GM12873 (cell line): ENCODE results near the gene SNRPA.

Experiments
- CTCF ChIP-seq: IDR thresholded peaks from 2 replicates; pipeline ENCODE4 v1.5.1; 2012; ENCODE audit warnings: low read depth, mild to moderate bottlenecking, moderate library complexity, low read length, control low read depth; ENCODE audit not compliant: insufficient read depth; ENCODE audit errors: missing control alignments

SNRPA gene

GRCh38 chr19:40744554-40745401 lies 6.2 kb upstream of the SNRPA start:
- no peak for TF ChIP-seq CTCF

GRCh38 chr19:40745402-40745780 lies 5.6 kb upstream of the SNRPA start:
- no peak for TF ChIP-seq CTCF

- no peak for TF ChIP-seq CTCF
Observed at GRCh38 chr19:40747536-40747935, 3.5 kb upstream of the SNRPA start.

- no peak for TF ChIP-seq CTCF
Observed at GRCh38 chr19:40750058-40750873, 737 bp upstream of the SNRPA start, which contains the start of gene ACTMAP. Gene ACTMAP, minus strand, starts transcription at chr19:40750477. Its CDS starts 674 bp downstream, at chr19:40749803.

GRCh38 chr19:40752257-40752781 lies 1.3 kb downstream of the SNRPA start:
- TF ChIP-seq CTCF = no peak

- no peak for TF ChIP-seq CTCF
Observed at GRCh38 chr19:40754611-40755247, 3.7 kb downstream of the SNRPA start.
